ENCODE data around the gene DFFA.

Gene DFFA

DNA sequence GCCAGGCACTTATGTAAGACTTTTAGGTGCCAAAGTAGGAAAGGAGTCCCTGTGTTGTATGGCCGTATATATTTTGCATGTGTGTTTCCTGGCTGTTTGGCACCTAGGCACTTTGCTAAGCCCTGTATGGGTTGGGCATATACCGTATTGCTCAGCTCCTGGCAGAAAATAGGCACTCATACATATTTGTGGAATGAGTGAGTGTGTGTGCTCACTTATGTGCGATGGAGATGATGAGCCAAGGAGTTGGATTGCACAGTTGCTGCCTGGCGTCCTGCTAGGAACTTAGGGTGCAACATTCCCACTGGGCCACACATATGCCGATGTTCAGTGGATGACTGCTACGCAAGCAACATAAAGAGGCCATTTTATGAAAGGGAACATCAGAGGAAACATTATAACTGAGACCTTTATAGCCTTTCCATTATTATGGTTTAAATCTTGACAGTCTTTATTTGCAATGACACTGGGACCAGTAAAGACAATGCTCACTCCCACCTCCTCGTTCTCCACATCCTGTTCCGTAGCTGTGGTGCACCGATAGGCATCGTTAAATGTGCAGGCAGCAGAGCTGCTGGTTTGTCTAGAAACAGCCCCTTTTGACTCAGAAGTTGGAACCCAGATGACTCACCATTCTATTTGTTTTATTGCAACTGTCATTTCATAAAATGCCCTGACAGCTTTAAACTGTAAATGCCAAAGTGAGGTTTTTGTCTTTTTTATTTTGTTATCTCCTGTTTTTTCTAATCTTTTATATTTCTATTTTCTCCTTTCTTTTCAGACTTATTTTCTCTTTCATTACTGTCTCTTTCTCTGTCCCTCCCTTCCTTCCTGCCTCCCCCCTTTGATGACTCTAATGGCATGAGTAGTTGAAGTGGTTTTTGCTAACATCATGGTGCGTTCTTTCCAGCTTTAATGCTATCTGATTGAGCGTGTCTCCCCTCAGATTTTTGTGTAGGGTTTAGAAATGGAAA, 38.5 kb upstream of the DFFA start:
- peak; percentile 70 for DNase-seq (ENCODE audit: low spot score)
- H3K4me1 ChIP-seq (ENCODE audit: insufficient read depth, poor library complexity, severe bottlenecking): peaks cover 39% of the 10 kb centered on the region
- ATAC-seq (ENCODE audit: low read depth): peak; percentile 90
- H3K4me3 ChIP-seq (ENCODE audit: severe bottlenecking): no peak overlapping the region
- H3K9me3 ChIP-seq (ENCODE audit: severe bottlenecking): no peaks in the 10 kb centered on the region
- H3K36me3 ChIP-seq (ENCODE audit: low read depth): no peaks in the 10 kb centered on the region; the same call in 1 of the 2 replicates
- peak overlapping the region; percentile 91 for H3K27ac ChIP-seq (ENCODE audit: poor library complexity, severe bottlenecking)
- H3K27me3 ChIP-seq (ENCODE audit: insufficient read depth, poor library complexity, severe bottlenecking): no peaks in the 10 kb centered on the region
- TF ChIP-seq, protein P1, sequence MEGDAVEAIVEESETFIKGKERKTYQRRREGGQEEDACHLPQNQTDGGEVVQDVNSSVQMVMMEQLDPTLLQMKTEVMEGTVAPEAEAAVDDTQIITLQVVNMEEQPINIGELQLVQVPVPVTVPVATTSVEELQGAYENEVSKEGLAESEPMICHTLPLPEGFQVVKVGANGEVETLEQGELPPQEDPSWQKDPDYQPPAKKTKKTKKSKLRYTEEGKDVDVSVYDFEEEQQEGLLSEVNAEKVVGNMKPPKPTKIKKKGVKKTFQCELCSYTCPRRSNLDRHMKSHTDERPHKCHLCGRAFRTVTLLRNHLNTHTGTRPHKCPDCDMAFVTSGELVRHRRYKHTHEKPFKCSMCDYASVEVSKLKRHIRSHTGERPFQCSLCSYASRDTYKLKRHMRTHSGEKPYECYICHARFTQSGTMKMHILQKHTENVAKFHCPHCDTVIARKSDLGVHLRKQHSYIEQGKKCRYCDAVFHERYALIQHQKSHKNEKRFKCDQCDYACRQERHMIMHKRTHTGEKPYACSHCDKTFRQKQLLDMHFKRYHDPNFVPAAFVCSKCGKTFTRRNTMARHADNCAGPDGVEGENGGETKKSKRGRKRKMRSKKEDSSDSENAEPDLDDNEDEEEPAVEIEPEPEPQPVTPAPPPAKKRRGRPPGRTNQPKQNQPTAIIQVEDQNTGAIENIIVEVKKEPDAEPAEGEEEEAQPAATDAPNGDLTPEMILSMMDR (IDR thresholded peaks at IDR 0.05; ENCODE audit: poor library complexity, severe bottlenecking): no peak

DNA sequence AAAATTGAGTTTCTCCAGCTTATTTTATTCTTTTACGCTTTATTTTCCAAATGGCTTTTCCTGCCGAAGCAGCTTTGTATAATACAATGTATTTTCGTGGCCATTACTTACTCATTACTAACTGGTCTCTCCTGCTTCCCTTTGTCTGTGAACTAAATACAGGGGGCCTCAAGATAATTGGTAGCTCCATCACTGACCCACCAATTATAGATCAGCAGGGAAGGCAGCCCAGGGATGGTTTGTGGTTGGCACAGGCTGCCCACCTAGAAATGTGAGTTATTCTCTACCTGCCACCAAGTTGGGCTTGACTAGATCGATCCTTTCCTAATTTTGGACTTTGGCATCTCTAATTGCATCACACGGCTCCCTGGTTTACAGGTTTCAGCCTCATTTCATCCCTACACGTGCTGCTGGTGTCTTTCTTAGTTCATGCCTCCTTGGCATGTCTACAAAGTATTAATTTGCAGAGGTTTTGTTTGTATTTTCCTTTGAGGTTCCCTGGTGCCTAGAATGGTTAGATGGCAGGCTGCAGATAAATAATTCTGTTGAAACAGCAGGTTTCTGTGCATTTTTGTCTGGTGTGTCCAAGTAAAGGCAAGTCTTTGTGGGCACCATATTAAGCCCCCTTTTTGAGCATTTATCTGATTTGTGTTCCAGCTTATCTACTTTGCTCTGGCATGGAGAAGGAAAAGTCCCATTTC, 37.6 kb upstream of the DFFA start:
- Histone ChIP-seq H3K27ac (ENCODE audit: poor library complexity, severe bottlenecking) (peak overlapping the region; percentile 91), H3K4me1 (ENCODE audit: insufficient read depth, poor library complexity, severe bottlenecking) (peaks cover 33% of the 10 kb centered on the region), H3K36me3 (ENCODE audit: low read depth) (no peaks in the 10 kb centered on the region; the same call in 1 of the 2 replicates), H3K27me3 (ENCODE audit: insufficient read depth, poor library complexity, severe bottlenecking) (no peaks in the 10 kb centered on the region), H3K4me3 (ENCODE audit: severe bottlenecking) (no peak overlapping the region), H3K9me3 (ENCODE audit: severe bottlenecking) (no peaks in the 10 kb centered on the region)
- DNase-seq (ENCODE audit: low spot score) (no peak), ATAC-seq (ENCODE audit: low read depth) (no peak)
- TF ChIP-seq, protein P1 (IDR thresholded peaks at IDR 0.05; ENCODE audit: poor library complexity, severe bottlenecking): no peak

DNA sequence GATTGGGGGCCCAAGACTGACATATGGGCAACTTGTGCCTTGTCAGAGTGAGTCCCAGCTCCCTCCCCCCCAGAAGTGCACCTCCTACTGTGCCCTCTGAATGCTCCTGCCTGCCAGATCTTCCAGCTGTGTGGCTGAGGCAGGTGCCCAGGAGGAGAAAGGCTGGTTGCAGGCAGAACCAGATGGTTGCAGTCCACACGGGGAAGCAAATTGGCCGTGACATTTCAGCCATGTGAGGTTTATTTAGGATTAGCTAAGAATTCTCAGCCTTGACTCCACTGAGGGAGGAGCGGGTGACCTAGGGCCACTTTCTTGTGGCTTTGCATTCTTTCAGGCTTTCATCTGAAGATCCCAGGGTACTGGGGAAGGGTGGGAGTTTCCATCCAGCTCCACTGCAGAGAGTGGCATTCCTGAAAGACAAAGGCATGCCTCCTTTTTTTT, 36.2 kb upstream of the DFFA start:
- Histone ChIP-seq H3K9me3 (ENCODE audit: severe bottlenecking) (no peaks in the 10 kb centered on the region), H3K4me3 (ENCODE audit: severe bottlenecking) (no peak overlapping the region), H3K27ac (ENCODE audit: poor library complexity, severe bottlenecking) (peak overlapping the region; percentile 91), H3K36me3 (ENCODE audit: low read depth) (no peaks in the 10 kb centered on the region; the same call in 1 of the 2 replicates), H3K27me3 (ENCODE audit: insufficient read depth, poor library complexity, severe bottlenecking) (no peaks in the 10 kb centered on the region), H3K4me1 (ENCODE audit: insufficient read depth, poor library complexity, severe bottlenecking) (peaks cover 29% of the 10 kb centered on the region)
- ATAC-seq (ENCODE audit: low read depth) (no peak), DNase-seq (ENCODE audit: low spot score) (no peak)
- TF ChIP-seq, protein P1 (IDR thresholded peaks at IDR 0.05; ENCODE audit: poor library complexity, severe bottlenecking): no peak

DNA sequence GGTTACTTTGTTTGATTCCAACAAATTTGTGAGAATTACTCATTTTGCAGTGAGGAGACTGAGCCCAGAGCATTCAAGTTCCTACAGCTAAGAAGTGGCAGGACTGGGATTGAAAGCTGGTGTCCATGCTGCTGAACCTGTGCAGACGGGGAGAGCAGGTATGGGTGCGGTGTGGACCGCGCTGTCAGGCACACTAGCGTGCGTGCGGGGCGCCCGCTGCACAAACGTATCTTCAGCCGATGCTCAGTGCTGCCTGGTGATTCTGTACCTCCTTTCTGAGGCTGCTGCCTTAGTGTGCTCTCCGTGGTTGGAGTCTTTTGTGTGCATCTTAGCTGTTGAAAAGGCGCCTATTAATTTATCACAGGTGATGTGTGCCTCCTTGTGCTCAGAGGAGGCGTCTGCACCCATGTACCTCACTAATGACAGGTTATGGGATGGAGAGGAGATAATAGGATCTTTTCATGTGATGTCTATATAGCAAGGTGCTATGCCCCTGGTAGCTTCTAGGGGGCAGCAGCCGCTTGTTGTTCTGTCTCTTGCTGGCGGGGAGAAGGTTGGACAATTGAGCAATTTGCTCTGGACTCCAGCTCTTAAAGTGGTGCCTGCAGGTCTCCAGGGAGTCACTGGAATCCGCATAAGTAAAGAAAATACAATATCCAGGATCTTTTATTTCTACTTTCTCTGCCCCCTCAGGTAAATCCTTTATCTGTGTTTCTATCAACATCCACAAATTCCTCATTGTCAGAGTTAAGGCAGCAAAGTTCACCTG, 35.0 kb upstream of the DFFA start:
- TF ChIP-seq, protein P1 (IDR thresholded peaks at IDR 0.05; ENCODE audit: poor library complexity, severe bottlenecking): peak; percentile 94
- Histone ChIP-seq H3K9me3 (ENCODE audit: severe bottlenecking) (no peaks in the 10 kb centered on the region), H3K27ac (ENCODE audit: poor library complexity, severe bottlenecking) (no peak overlapping the region), H3K36me3 (ENCODE audit: low read depth) (no peaks in the 10 kb centered on the region; the same call in 1 of the 2 replicates), H3K27me3 (ENCODE audit: insufficient read depth, poor library complexity, severe bottlenecking) (no peaks in the 10 kb centered on the region), H3K4me1 (ENCODE audit: insufficient read depth, poor library complexity, severe bottlenecking) (peaks cover 29% of the 10 kb centered on the region), H3K4me3 (ENCODE audit: severe bottlenecking) (no peak overlapping the region)
- ATAC-seq (ENCODE audit: low read depth) (peak; percentile 56), DNase-seq (ENCODE audit: low spot score) (no peak)
